AG09309 (cell line): Measurements from ENCODE around the gene MED9.

Experiments used
- DNase-seq: peaks from one replicate; pipeline ENCODE4 v3.0.0-alpha.2; 2010; ENCODE audit warnings: low read depth
- H3K4me3 ChIP-seq: 2 replicates; pipeline ENCODE4 v1.5.1; 2011; ENCODE audit warnings: mild to moderate bottlenecking, low read depth, low read length, moderate library complexity; ENCODE audit not compliant: control insufficient read depth
- CTCF ChIP-seq: IDR thresholded peaks from 2 replicates; pipeline ENCODE4 v1.5.1; 2011; ENCODE audit warnings: mild to moderate bottlenecking, low read depth, low read length, inconsistent platforms; ENCODE audit not compliant: insufficient read depth, control insufficient read depth; ENCODE audit errors: missing control alignments

Gene MED9

GRCh38 chr17:17502741-17503565, 26.2 kb downstream of the MED9 start:
- no peak overlapping the region for H3K4me3 ChIP-seq
- no peak for TF ChIP-seq CTCF
- no peak for DNase-seq

- no peak overlapping the region for H3K4me3 ChIP-seq
- no peak for DNase-seq
- no peak for TF ChIP-seq CTCF
Measured at GRCh38 chr17:17503566-17504130, 26.8 kb downstream of the MED9 start.

- TF ChIP-seq CTCF: no peak
- DNase-seq: no peak
Measured at GRCh38 chr17:17504341-17505140, 27.7 kb downstream of the MED9 start.

GRCh38 chr17:17505151-17505550, 28.4 kb downstream of the MED9 start:
- DNase-seq: no peak
- H3K4me3 ChIP-seq: no peak overlapping the region
- TF ChIP-seq CTCF: no peak

More at GRCh38 chr17:17504341-17505140, 27.7 kb downstream of the MED9 start:
- no peak overlapping the region for H3K4me3 ChIP-seq

- H3K4me3 ChIP-seq: no peak overlapping the region
- no peak for DNase-seq
- no peak for TF ChIP-seq CTCF
Measured at GRCh38 chr17:17505610-17506171, 28.9 kb downstream of the MED9 start.

GRCh38 chr17:17506181-17506741, 29.5 kb downstream of the MED9 start:
- no peak for TF ChIP-seq CTCF
- no peak overlapping the region for H3K4me3 ChIP-seq
- no peak for DNase-seq
